ENCODE results near the gene BDKRB2.

The BDKRB2 gene

GRCh38 chr14:96176811-96177211 lies 27.8 kb upstream of the BDKRB2 start:
- DNase-seq, result no peak

GRCh38 chr14:96177766-96178375 lies 26.8 kb upstream of the BDKRB2 start:
- DNase-seq, result no peak

- no peak for DNase-seq
These were observed 25.9 kb upstream of the BDKRB2 start for GRCh38 chr14:96178461-96179321.

- no peak for DNase-seq
These were observed 24.4 kb upstream of the BDKRB2 start for GRCh38 chr14:96180043-96180874.

GRCh38 chr14:96181186-96182056 lies 23.2 kb upstream of the BDKRB2 start:
- no peak for DNase-seq

GRCh38 chr14:96182546-96182945 lies 22.1 kb upstream of the BDKRB2 start:
- no peak for DNase-seq

- no peak for DNase-seq
These were observed 19.9 kb upstream of the BDKRB2 start for GRCh38 chr14:96184737-96185136.

- DNase-seq, result no peak
These were observed 17.2 kb upstream of the BDKRB2 start for GRCh38 chr14:96187216-96188031.

- DNase-seq, result no peak
These were observed 15.3 kb upstream of the BDKRB2 start for GRCh38 chr14:96189281-96189711.

- DNase-seq, result no peak
These were observed 13.3 kb upstream of the BDKRB2 start for GRCh38 chr14:96191353-96191752.

GRCh38 chr14:96191841-96192462 lies 12.7 kb upstream of the BDKRB2 start:
- no peak for DNase-seq

GRCh38 chr14:96192975-96193805 lies 11.4 kb upstream of the BDKRB2 start:
- no peak for DNase-seq

GRCh38 chr14:96194262-96194656 lies 10.4 kb upstream of the BDKRB2 start:
- DNase-seq, result no peak

- DNase-seq, result no peak
These were observed 9.8 kb upstream of the BDKRB2 start for GRCh38 chr14:96194657-96195431.

- DNase-seq, result no peak
These were observed 9.1 kb upstream of the BDKRB2 start for GRCh38 chr14:96195441-96196081.

- no peak for DNase-seq
These were observed 7.3 kb upstream of the BDKRB2 start for GRCh38 chr14:96197163-96197852.

- DNase-seq, result no peak
These were observed 6.7 kb upstream of the BDKRB2 start for GRCh38 chr14:96197969-96198368.

Data from activated T-cell treated with anti-CD3 and anti-CD28 coated beads, Interleukin-2, amount 50 U/mL, for 1 hour (primary cell).